HG03342 (cell line): ENCODE measurements around the gene CD59.
"Not testable (repeated sequence)": the region's sequence is repeated elsewhere in the genome, so short reads cannot be mapped to it uniquely, and the experiment has no call there.

Source experiments
- ATAC-seq: cut with Tn5 transposase; IDR thresholded peaks from one replicate; pipeline ENCODE4 v1.9.1; 2021; ENCODE audit warnings: mild to moderate bottlenecking, moderate library complexity; ENCODE audit not compliant: unreplicated experiment

Gene CD59

GRCh38 chr11:33696411-33696810 is 39.8 kb downstream of the CD59 start:
- ATAC-seq = no peak

DNA sequence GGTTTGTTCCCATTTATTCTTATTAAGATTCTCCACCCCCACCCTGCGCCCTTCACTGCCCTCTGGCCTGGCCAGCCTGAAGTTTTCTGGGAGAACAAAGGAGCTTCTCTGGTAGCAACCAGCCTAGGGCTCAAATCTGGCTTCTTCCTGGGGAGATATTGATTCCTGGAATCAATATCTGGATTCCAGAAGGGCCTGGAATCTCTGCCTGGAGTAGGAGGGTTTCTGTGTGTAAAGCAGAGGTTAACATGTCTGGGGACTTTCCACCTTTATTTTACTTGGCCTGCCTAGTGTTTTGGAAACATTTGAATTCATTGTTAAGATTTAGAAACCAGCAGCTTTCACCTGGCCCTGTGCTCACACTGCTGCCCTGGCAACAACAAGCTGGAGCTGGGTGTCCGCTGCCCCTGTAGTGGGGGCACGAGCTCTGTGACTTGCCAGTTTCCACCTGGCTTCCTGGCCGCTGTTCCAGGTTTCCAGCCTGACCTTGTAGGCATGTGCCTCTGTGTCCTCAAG is 41.1 kb downstream of the CD59 start:
- no peak for ATAC-seq

DNA sequence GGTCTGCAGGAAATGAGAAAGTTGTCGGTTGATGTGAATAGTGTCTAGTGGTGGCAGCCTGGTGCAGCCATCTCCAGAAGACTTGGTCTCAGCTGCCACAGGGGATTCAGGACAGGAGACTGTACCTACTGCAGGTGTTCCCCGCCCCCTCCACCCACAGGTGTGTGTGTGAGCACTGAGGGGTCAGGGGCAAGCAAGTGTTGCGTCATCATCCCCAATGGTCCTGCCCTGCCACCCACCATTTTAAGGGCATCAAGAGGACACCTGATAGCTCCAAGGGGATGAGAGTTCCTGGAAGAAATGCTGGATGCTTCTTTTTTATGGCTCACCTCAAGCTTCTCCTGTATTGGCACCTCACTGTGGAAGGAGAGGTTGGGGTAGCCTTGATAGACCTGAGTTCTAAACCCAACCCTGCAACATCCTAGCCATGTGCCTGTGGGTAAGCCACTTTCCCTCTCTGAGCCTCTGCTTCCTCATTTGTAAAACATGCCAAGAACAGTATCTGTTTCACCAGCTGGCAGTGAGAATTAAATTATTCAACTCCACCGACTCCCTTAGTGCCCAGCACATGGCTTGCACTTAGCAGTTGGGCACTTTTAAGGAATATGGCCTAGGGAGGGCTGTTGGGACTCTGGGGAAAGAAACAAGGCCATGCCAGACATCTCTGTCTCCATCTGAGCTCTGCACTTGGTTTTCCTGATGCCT is 41.7 kb downstream of the CD59 start:
- no peak for ATAC-seq

- no peak for ATAC-seq
Measured at GRCh38 chr11:33692541-33692940, 43.7 kb downstream of the CD59 start.

GRCh38 chr11:33692013-33692504 is 44.2 kb downstream of the CD59 start:
- no peak for ATAC-seq

DNA sequence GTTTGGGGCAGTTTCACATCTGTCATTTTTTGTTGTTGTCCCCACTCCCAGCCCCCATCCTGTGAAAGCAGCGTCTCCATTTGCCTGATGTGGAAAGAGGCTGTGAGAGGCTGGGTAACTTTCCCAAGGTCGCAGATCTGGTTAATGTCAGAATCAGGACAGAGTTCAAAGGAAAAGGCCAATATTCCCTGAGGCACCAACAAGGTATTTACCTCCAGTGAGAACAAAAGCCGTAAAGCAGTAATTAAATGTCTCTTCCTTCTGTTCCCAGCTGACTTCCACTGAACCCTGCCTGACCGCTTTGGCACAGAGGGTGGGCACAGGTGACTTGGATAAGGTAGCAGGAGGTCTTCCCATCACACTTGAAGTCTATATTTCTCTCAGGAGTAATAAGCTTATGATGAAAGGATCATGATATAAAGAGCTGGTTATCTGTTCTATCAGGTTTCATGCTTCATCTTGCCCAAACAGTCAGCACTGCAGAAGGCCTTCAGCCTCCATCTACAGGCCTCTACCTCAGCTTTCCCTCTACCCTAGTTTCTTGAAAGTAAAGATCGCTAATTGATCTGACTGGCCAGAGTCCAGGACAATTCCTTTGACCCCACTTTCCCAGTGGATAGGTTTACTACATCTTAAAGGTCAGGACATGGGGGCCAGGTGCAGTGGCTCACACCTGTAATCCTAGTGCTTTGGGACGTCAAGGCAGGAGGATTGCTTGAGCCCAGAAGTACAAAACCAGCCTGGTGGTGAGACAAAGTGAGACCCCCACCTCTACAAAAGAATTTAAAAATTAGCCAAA is 45.0 kb downstream of the CD59 start:
- no peak for ATAC-seq

- no peak for ATAC-seq
Measured at GRCh38 chr11:33690290-33691065, 45.7 kb downstream of the CD59 start.

DNA sequence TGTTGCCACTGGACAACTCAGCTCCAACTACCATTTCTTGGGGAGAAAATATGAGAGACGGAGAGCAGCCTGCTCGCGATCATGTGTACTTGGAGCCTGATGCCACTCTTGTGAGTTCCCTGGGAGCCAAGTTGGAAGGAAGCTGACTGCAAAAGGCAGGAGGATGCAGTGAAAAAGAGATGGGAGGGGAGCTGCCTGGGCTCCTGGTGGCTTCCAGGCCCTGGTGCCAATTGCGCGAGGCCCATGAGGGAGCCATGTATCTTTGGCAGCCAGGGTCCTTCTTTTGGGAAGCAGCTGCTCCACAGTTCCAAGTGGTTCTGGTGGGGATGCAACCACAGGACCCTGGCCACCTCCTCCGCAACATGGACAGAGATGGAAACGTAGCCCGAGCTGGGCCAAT is 46.7 kb downstream of the CD59 start:
- no peak for ATAC-seq

DNA sequence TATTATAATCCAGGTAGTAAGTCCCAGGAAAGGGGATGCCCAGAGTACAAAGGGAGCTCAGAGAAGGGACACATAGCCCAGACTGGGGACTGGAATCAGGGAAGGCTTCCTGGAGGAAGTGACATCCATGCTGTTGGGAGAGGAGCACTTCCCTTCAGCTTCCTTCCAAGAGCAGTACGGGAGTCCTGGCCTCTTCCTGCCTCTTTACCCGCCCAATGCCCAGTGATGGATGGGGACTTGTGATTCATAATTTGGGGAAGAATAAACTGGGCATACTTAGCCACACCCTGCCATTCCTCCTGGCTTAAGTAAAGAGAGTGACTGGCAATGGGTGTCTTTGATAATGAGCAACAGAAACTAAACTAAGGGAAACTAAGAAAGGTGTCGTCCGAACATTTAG is 47.1 kb downstream of the CD59 start:
- no peak for ATAC-seq

GRCh38 chr11:33687733-33688479 is 48.3 kb downstream of the CD59 start:
- ATAC-seq = peak; percentile 56

DNA sequence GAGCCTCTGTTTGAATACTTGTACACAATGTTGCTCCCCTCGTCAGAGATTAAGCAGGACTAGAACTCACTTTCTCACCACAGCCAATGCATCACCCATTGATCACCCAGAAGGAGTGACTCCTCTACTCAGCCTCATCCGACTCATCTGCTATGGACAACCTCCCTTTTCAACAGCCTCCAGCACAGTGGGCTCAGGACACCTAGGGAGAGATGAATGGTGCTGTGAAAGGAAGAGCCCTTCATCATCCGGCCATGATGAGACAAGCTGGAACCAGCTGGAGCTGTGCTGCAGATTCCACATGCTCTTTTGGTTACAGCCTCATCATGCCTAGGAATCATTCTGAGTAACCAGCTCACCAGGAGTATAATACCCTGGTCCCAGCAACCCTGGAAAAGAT is 51.1 kb downstream of the CD59 start:
- no peak for ATAC-seq

DNA sequence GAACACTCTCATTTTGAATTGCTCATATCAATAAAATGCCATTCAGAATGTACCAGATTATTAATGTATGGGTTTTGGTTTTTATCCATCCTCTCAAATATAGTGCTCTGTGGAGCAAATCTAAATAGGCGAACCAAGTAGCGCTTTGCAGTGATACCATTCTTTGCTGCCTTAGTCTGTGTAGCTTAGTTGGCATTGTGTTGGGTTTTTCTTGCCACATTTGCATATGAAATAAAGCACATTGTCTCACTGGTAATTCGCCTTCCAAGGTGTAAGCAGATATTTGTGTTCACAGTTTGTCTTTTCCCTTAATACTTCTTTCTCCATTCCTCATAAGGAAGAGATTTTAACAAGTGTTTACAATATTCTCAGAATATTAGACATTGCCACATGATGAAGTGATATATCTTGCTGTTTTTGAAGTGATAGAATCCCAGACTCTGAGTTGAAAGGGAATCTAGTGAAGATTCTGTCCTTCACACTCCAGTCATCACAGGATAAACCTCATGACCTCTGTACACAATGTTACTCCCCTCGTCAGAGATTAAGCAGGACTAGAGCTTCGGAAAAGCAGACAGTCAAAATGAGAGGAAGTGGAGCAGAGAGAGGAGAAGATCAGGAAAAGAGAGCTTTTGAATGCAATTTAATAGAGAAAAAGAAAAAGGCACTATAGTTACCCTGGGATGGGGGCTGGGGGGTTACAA is 52.1 kb downstream of the CD59 start:
- ATAC-seq = no peak

DNA sequence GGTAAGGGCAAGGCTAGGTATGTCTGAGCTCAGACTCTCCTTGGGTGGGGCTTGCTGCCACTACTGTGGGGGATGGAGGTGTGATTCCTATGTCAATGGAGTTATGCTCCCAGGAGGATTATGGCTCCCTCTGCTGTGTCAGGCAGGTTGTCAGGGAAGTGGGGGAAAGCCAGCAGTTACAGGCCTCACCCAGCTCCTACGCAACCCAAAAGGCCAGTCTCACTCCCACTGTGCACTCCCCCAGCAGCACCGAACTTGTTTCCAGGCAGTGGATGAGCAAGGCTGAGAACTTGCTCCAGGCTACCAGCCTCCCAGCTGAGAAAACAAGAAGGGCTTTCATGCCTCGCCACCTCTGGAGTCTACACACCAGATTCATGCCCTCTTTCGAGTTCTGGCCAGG is 53.8 kb downstream of the CD59 start:
- no peak for ATAC-seq

- ATAC-seq = no peak
Measured at GRCh38 chr11:33682019-33682418, 54.2 kb downstream of the CD59 start.

DNA sequence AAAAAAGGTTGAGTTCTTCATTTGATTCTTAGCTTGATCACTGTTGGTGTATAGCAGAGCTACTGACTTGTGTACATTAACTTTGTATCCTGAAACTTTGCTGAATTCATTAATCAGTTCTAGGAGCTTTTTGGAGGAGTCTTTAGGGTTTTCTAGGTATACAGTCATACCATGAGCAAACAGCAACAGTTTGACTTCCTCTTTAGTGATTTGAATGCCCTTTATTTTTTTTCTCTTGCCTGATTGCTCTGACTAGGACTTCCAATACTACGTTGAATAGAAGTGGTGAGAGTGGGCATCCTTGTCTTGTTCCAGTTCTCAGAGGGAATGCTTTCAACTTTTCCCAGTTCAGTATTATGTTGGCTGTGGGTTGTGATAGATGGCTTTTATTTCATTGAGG is 57.6 kb downstream of the CD59 start:
- not testable (repeated sequence) for ATAC-seq

GRCh38 chr11:33674035-33674814 is 62.0 kb downstream of the CD59 start:
- ATAC-seq = no peak

DNA sequence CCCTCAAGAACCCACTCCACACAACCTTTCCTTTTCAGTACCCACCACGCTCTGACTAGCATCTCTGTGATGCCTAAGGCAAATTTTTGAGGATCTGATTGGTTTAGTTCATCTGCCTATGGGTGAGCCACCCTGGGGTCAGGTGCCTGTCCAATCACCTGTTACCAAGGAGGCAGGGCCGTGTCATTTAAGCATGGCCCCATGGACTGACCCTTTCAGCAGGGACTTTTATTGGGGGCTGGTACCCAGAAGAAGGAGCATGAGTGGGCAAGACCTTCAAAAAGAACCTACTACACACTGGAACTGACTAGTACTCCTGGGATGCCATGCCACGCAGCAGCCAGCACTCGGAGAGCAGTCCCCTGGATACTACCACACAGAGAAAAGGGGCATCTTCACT is 64.0 kb downstream of the CD59 start:
- ATAC-seq = no peak

- ATAC-seq = no peak
Measured at GRCh38 chr11:33670250-33671011, 65.8 kb downstream of the CD59 start.
